ENCODE data around the gene MORC3. TPM values are rescaled to one million over a fixed set of nuclear protein-coding genes. Genes with fewer than 3 reads are reported as not detected.
"Not testable (repeated sequence)": the region's sequence is repeated elsewhere in the genome, so short reads cannot be mapped to it uniquely, and the experiment has no call there.

Gene MORC3
- total RNA-seq (2021) (15.9 and 17.5 TPM in 2 replicates), Bru-seq, nascent RNA (percentile 81 among the genes with signal in this experiment), BruChase-seq, experiment 1, labeled RNA remaining after a 2-hour chase (percentile 77 among the genes with signal in this experiment), BruChase-seq, experiment 2, labeled RNA remaining after a 6-hour chase (percentile 77 among the genes with signal in this experiment)
- long read RNA-seq, full-length matches to known transcripts, result 4 of 7 reads
- long read RNA-seq, partial matches to known transcripts, result 1 of 7 reads
- long read RNA-seq, other reads (novel, unspliced or antisense), result 2 of 7 reads

- POLR2A ChIA-PET (ENCODE audit: unreplicated experiment), result interaction anchor here (0.5 to 1.1 kb wide), 22 partner anchors 13 to 1434 kb away, joined by 3 to 19 read pairs (median 6); no protein-coding TSS in a partner anchor
- intact Hi-C loops (cut with micrococcal nuclease; ENCODE audit: unreplicated experiment), result loop anchor here (1.0 to 5.0 kb wide), 3 partner anchors 51 to 164 kb away; partner anchors contain the start of gene DOP1B
- TSS peak; percentile 94 for BruUV-seq (replicated peaks)
- peak within 1 kb of the TSS; percentile 88 for H3K4me2 ChIP-seq
- H3K27ac ChIP-seq, result peak within 1 kb of the TSS; percentile 65
- H3K9me3 ChIP-seq (ENCODE audit: insufficient read depth, low read depth), result no peaks in the 10 kb centered on the region
- DNase-seq, result peak; percentile 94 to 96
- TF ChIP-seq CTCF (conservative IDR thresholded peaks at IDR 0.05), result no peak
- TF ChIP-seq EZH2 (IDR thresholded peaks at IDR 0.05; ENCODE audit: low read depth), result no peak
- no peaks in the 10 kb centered on the region for H3K9me2 ChIP-seq (ENCODE audit: insufficient read depth)
- peaks cover 18% of the 10 kb centered on the region for H3F3A ChIP-seq (ENCODE audit: insufficient read depth, low read depth)
- H3K4me3 ChIP-seq, result peak within 1 kb of the TSS; percentile 63
- no peaks in the 10 kb centered on the region for H3K27me3 ChIP-seq (ENCODE audit: insufficient read depth, low read depth)
- CTCF ChIA-PET, result interaction anchor here (0.6 to 1.5 kb wide), 8 partner anchors 12 to 594 kb away, joined by 3 to 15 read pairs (median 4); no protein-coding TSS in a partner anchor
- H3K36me3 ChIP-seq (ENCODE audit: low read depth), result 0 out of 2 replicates have a peak, but pooled peaks cover 5% of the 10 kb centered on the region
- H4K20me1 ChIP-seq (ENCODE audit: insufficient read depth), result peaks cover 5% of the 10 kb centered on the region
- H2AFZ ChIP-seq, result peak within 1 kb of the TSS; percentile 90
- peaks cover 7% of the 10 kb centered on the region; the same call in 1 of the 2 replicates for H3K4me1 ChIP-seq (replicated peaks; ENCODE audit: insufficient read depth)
- peaks cover 43% of the 10 kb centered on the region for H3K79me2 ChIP-seq (ENCODE audit: low read depth)
Measured at GRCh38 chr21:36319767-36320420, at the start of gene MORC3. TSS of gene MORC3 (plus strand) at chr21:36320197. CDS start at chr21:36320265, 68 bp downstream.

GRCh38 chr21:36270786-36271695 lies 49.0 kb upstream of the MORC3 start:
- H3K79me2 ChIP-seq (ENCODE audit: low read depth); POLR2A ChIA-PET (ENCODE audit: unreplicated experiment); H3K36me3 ChIP-seq (ENCODE audit: low read depth); BruUV-seq (replicated peaks); H3K27ac ChIP-seq; H4K20me1 ChIP-seq (ENCODE audit: insufficient read depth); CTCF ChIA-PET; intact Hi-C loops (cut with micrococcal nuclease; ENCODE audit: unreplicated experiment); H3K27me3 ChIP-seq (ENCODE audit: insufficient read depth, low read depth); H3K4me1 ChIP-seq (replicated peaks; ENCODE audit: insufficient read depth); H2AFZ ChIP-seq; H3K9me3 ChIP-seq (ENCODE audit: insufficient read depth, low read depth); H3K9me2 ChIP-seq (ENCODE audit: insufficient read depth); H3K4me2 ChIP-seq; H3F3A ChIP-seq (ENCODE audit: insufficient read depth, low read depth); DNase-seq; H3K4me3 ChIP-seq: not testable (repeated sequence)

- Histone ChIP-seq H3K4me3 (no peak overlapping the region), H3K9me2 (ENCODE audit: insufficient read depth) (no peaks in the 10 kb centered on the region), H3K27me3 (ENCODE audit: insufficient read depth, low read depth) (no peaks in the 10 kb centered on the region), H3K9me3 (ENCODE audit: insufficient read depth, low read depth) (no peaks in the 10 kb centered on the region), H4K20me1 (ENCODE audit: insufficient read depth) (no peaks in the 10 kb centered on the region), H3K4me2 (no peak overlapping the region), H2AFZ (no peak overlapping the region), H3K36me3 (ENCODE audit: low read depth) (no peaks in the 10 kb centered on the region), H3F3A (ENCODE audit: insufficient read depth, low read depth) (no peaks in the 10 kb centered on the region), H3K27ac (no peak overlapping the region), H3K79me2 (ENCODE audit: low read depth) (no peaks in the 10 kb centered on the region), H3K4me1 (replicated peaks; ENCODE audit: insufficient read depth) (no peaks in the 10 kb centered on the region)
- DNase-seq, result no peak
- POLR2A ChIA-PET (ENCODE audit: unreplicated experiment), result no interaction called here
- CTCF ChIA-PET, result no interaction called here
- BruUV-seq (replicated peaks), result no TSS peak
- intact Hi-C loops (cut with micrococcal nuclease; ENCODE audit: unreplicated experiment), result no loop called here
- TF ChIP-seq CTCF (conservative IDR thresholded peaks at IDR 0.05), result no peak
- no peak for TF ChIP-seq EZH2 (IDR thresholded peaks at IDR 0.05; ENCODE audit: low read depth)
Measured at GRCh38 chr21:36274128-36274527, 45.9 kb upstream of the MORC3 start.
